PC-3 (cell line): ENCODE measurements around the gene CNTNAP2.
"Not testable (repeated sequence)": the region's sequence is repeated elsewhere in the genome, so short reads cannot be mapped to it uniquely, and the experiment has no call there.

ENCODE experiments used
- CTCF ChIP-seq: fragments of 300-600 bp; sonication (generic); conservative IDR thresholded peaks from 2 replicates; pipeline ENCODE4 v1.5.1; 2017; ENCODE audit warnings: antibody characterized with exemption, low read depth, mild to moderate bottlenecking, low read length
- EZH2 ChIP-seq: fragments of 300-600 bp; sonication (generic); IDR thresholded peaks from one replicate; pipeline ENCODE4 v1.6.1; 2017; ENCODE audit warnings: antibody characterized with exemption, mild to moderate bottlenecking, low read length; ENCODE audit not compliant: unreplicated experiment
- EZH2phosphoT487 ChIP-seq: fragments of 300-600 bp; sonication (generic); IDR thresholded peaks from 2 replicates; pipeline ENCODE4 v1.6.1; 2018; ENCODE audit warnings: mild to moderate bottlenecking, antibody characterized with exemption, low read length, borderline replicate concordance

GRCh38 chr7:147114525-147114924, 997.9 kb downstream of the CNTNAP2 start:
- TF ChIP-seq CTCF, EZH2, EZH2phosphoT487: not testable (repeated sequence)
